ENCODE results near the gene KIF17. TPM values are rescaled to one million over a fixed set of nuclear protein-coding genes. Genes with fewer than 3 reads are reported as not detected.

The KIF17 gene
- total RNA-seq, 1 donor: 0.27 TPM

DNA sequence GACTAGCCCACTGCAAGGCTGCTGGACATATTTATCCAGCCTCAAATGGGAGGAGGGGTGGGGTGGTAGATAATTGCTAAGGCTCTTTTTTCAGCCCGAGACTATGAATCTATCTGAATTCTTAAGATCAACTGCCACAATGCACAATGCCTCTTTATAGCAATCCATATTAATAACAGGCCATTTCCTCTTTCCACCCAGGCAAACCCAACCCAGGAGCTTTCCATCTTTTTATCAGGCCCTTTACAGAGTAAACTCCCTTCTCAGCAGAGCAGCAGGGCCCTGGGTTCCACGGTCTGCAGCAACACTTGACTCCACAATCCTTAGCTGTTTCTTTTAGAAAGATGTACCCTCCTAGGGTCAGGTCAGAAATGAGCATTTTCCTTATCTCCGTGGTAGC lies 57.4 kb downstream of the KIF17 start:
- peak overlapping the region; percentile 96 for H3K4me3 ChIP-seq (ENCODE audit: low read depth, low read length)
- no peak for DNase-seq (ENCODE audit: low read depth)
- TF ChIP-seq, protein P1, sequence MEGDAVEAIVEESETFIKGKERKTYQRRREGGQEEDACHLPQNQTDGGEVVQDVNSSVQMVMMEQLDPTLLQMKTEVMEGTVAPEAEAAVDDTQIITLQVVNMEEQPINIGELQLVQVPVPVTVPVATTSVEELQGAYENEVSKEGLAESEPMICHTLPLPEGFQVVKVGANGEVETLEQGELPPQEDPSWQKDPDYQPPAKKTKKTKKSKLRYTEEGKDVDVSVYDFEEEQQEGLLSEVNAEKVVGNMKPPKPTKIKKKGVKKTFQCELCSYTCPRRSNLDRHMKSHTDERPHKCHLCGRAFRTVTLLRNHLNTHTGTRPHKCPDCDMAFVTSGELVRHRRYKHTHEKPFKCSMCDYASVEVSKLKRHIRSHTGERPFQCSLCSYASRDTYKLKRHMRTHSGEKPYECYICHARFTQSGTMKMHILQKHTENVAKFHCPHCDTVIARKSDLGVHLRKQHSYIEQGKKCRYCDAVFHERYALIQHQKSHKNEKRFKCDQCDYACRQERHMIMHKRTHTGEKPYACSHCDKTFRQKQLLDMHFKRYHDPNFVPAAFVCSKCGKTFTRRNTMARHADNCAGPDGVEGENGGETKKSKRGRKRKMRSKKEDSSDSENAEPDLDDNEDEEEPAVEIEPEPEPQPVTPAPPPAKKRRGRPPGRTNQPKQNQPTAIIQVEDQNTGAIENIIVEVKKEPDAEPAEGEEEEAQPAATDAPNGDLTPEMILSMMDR (IDR thresholded peaks at IDR 0.05; ENCODE audit: insufficient read depth, low read length): no peak

DNA sequence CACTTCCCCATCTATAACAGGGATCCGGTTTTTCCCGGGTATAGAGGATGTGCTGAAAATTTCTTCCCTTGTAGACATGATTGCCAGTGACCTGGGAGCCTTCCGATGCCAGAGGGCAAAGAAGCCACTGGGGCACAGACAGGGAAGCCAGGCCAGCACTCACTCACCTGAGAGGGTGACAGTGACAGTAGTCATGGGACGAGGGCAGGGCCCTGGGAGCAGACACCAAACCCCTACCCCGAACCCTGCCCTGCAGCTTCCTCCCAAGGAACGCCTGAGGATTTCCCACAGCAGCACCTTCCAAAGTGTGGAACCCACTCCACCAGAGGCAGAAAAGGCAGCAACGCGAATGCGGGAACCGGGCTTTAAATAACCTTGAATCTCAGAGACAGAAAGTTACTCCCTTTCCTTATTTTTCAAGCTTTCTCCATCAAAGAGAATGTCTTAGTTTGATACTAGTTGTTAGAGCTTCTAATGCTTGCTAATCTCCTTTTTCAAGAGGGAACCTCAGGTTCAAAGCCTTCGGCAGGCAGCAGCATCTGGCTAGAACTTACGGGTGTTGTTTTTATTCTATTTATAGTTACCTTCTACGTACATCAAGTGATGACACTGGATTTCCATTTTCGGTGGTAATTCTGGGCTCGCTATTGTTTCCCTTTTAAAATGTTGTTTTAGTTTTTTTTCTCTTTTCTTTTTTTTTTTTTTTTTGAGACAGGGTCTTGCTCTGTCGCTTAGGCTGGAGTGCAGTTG lies 59.5 kb downstream of the KIF17 start:
- DNase-seq (ENCODE audit: low read depth): no peak
- TF ChIP-seq, protein P1 (IDR thresholded peaks at IDR 0.05; ENCODE audit: insufficient read depth, low read length): no peak
- no peak overlapping the region for H3K4me3 ChIP-seq (ENCODE audit: low read depth, low read length)

DNA sequence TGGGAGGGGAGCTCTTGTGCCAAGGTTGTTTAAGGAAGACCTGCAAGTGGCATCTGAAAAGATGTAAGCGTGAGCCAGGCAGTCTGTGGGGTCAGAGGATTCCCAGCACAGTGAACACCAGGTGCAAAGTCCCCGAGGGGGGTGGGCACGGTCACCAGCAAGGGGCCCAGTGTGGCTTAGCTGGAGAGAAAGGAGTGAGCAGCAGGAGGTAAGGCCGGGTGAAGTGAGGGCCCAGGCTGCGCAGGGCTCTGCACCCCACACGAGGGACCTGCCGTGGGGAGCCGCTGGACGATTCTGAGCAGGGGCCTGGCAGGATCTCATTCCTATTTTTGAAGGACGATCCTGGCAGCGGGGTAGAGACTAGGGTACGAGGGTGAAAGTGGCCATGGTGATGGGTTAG lies 60.8 kb downstream of the KIF17 start:
- H3K4me3 ChIP-seq (ENCODE audit: low read depth, low read length): no peak overlapping the region
- TF ChIP-seq, protein P1 (IDR thresholded peaks at IDR 0.05; ENCODE audit: insufficient read depth, low read length): no peak
- DNase-seq (ENCODE audit: low read depth): no peak

DNA sequence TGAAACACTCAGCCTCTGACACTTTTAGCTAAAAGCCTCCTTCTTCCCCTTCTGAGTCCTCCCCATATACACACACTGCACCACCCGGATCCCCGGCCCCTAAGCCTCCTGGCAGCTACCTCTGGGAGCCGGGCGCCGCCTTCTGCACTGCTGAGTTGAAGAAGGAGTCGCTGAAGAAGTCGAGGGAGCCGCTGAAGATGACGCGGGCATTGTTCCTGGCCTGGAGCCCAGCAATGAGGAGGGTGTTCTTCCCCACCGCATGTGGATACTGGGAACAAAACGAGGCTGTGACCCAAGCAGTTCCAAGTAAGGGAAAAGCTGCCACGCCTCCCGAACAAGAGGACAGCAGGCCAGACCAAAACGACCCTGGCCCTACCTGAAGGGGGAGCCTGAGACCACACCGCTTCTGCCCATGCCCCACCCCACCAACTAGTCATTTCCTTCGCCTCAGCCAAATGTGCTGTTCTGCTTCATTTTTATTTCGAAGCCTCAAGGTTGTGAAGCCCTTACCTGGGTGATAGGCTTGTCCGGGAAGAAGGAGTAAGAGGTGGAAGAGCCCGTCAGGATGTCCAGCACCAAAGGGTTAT lies 63.6 kb downstream of the KIF17 start:
- peak; percentile 37 for DNase-seq (ENCODE audit: low read depth)
- TF ChIP-seq, protein P1 (IDR thresholded peaks at IDR 0.05; ENCODE audit: insufficient read depth, low read length): no peak
- H3K4me3 ChIP-seq (ENCODE audit: low read depth, low read length): no peak overlapping the region

DNA sequence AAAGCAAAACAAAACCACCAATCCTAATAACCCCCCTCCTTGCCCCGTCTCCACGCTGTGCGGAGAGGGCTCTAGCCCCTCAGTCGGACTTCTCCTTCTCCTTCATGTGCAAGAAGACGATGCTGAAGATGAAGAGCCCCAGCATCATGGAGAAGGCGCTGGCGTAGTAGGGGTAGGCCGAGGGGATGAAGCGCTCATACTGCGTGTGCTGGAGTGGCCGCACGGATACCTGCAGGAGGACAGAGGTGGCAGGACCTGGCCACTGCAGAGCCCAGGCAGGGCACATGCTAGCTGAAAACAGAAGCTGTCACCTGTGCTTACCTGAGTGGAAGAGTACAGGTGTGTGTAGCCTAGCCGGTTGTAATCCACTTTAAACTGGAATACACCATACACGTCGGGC lies 65.5 kb downstream of the KIF17 start:
- TF ChIP-seq, protein P1 (IDR thresholded peaks at IDR 0.05; ENCODE audit: insufficient read depth, low read length): no peak
- H3K4me3 ChIP-seq (ENCODE audit: low read depth, low read length): no peak overlapping the region
- no peak for DNase-seq (ENCODE audit: low read depth)

DNA sequence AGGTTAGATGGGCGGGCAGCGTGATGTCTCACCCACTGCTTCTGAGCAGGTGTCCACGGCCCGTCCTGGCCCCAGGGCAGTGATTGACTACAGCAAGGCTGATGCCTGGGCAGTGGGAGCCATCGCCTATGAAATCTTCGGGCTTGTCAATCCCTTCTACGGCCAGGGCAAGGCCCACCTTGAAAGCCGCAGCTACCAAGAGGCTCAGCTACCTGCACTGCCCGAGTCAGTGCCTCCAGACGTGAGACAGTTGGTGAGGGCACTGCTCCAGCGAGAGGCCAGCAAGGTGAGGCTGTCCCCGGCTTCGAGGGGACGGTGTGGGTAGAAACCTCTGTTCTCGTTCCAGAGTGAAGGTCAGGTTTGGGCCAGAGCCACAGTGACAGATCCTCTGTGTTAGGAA lies 68.9 kb downstream of the KIF17 start:
- DNase-seq (ENCODE audit: low read depth): no peak
- TF ChIP-seq, protein P1 (IDR thresholded peaks at IDR 0.05; ENCODE audit: insufficient read depth, low read length): no peak
- H3K4me3 ChIP-seq (ENCODE audit: low read depth, low read length): no peak overlapping the region
